GM19397 (cell line): ENCODE measurements around the gene CAST.
"Not testable (repeated sequence)": the region's sequence is repeated elsewhere in the genome, so short reads cannot be mapped to it uniquely, and the experiment has no call there.

Experiments
- ATAC-seq: cut with Tn5 transposase; IDR thresholded peaks from one replicate; pipeline ENCODE4 v1.9.1; 2021; ENCODE audit warnings: mild to moderate bottlenecking, moderate library complexity; ENCODE audit not compliant: unreplicated experiment

The CAST gene

GRCh38 chr5:96661855-96662724, at the start of gene CAST:
TSS of gene CAST (plus strand) at chr5:96662376. CDS start at chr5:96662423, 47 bp downstream.
- ATAC-seq: peak; percentile 58

DNA sequence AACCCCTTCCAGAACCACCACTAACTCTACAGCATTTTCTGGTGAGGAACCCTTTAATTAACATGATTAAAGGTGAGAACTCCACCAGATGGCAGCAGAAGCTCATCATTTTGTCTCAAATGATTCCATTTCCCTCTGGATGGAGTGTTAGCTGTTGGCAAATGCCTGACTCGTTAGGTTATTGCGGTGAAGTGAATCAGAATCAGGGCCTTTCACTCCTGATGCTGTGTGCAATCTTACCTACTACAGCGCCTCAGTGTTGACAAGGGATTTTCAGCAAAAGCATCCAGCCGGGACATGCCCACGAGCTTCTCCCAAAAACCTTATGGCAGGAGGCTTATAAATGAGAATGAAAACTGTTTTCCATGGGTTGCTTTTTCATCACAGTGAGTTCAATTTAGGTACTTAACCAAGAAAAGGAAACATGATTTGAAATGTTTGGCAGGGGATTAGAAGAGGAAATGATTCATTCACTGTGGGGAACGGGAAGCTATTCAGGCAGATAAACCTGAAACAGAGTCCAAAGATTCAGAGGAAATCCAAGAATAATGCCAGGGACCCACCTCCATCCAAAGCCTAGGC, 48.0 kb upstream of the CAST start:
- no peak for ATAC-seq

DNA sequence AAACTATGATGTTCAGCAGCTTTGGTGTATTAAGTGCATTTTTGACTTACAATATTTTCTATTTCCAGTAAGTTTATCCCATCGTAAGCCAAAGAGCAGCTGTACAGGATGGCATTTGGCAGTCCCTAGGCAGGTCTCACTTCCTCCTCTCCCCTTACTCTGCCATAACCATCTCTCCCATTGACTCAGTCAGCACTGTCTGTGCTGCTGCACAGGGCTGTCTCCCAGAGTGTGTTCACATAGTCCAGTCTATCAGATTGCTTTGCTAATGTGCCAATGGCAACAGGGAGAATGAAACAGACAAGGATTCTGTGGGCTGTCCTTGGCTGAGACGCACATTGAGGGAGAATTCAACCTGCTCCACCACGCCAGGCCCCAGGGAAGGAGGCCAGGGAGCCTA, 47.0 kb upstream of the CAST start:
- no peak for ATAC-seq

DNA sequence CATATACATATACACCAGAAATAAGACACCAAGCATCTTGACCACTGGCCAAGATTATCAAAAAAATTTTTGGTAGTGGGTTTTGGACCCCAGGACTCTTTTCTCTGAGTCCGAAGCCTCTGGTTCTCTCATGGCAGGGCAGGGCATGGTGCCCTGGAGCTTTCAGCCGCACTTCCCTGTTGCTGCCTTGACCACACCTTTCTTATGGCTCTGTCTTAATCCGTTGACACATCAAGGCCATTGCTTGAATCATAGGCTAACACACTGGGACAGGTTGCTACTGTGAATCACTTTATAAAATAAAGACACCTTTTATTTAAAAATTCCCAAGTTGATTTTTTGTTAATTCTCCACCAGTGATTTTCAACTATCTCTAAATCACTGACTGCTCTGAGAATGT, 45.4 kb upstream of the CAST start:
- ATAC-seq: no peak

GRCh38 chr5:96618311-96619016, 43.7 kb upstream of the CAST start:
- not testable (repeated sequence) for ATAC-seq

GRCh38 chr5:96619946-96620345, 42.2 kb upstream of the CAST start:
- no peak for ATAC-seq

DNA sequence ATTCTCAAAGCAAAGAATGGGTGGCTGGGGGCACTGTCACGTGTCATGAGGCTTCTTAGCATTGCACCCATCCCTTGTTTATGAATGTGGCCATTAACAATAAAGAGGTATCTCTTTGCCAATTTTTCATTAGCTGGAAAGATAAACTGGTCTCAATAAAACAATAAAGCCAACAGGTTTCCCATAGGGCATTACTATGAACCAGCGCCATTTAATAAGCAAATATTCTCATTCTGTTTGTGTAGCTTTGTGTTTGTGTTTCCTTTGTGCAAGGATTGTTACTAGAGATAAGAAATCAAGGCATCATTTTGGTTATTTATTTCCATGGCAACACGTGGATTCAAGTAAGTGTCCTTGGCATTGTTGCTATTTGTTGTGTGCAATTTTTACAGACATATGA, 37.6 kb upstream of the CAST start:
- no peak for ATAC-seq

- no peak for ATAC-seq
These were observed 36.8 kb upstream of the CAST start for GRCh38 chr5:96625365-96625764.

DNA sequence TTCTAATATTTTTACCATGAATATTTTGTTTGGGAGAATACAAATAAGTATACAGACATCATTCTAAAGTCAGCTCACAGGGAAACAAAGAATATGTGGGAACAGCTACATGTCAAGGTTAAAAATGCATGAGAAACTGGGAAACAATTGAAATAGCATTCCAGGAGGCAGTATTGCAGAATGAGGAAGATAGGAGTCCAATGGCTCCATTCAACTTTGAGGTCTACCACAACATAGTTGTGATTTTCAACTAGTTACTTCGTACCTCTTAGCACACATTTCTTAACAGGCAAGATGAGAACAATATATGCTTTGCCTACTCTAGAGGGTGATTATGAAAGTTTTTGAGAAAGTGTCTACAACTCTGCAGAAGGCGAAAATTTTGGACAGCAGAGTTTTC, 35.2 kb upstream of the CAST start:
- ATAC-seq: no peak

GRCh38 chr5:96627792-96628398, 34.3 kb upstream of the CAST start:
- ATAC-seq: no peak

- ATAC-seq: no peak
These were observed 33.8 kb upstream of the CAST start for GRCh38 chr5:96628406-96628805.

- no peak for ATAC-seq
These were observed 32.4 kb upstream of the CAST start for GRCh38 chr5:96629774-96630173.

DNA sequence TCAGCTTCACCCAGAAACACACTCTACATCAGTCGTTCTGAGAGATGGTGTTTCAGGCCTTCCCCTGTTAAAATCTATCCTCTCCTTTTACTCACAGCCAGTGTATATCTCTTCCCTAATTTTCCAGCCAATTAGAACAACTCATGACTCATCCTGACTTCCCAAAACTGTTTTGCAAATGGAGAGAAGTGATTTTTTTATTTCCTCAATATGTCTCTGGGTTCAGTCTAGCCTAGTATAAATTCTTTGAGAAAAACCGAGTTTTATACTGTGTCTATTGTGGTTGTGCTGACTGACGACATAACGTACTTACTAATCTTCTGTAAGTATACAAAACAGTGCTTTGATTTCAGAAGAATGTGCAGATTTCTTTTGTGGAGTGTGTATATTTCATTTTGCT, 28.4 kb upstream of the CAST start:
- no peak for ATAC-seq

DNA sequence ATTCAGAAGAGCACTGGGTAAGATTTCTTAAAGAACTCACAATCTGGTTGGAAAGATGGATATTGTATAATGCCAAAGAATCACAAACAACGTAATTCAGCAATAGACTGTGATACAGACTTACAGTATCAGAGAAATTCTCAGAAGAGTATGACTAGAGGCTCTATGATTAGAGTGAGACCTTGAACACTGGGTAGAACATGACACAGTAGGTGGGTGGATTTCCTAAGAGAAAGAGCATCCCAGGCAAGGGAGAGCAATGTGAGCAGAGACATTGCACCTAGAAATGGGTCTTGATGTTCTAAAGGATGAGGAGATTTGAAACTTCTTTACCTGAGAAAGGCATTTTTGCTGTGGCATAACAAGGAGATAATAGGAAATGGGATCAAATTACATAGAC, 27.3 kb upstream of the CAST start:
- no peak for ATAC-seq

- no peak for ATAC-seq
These were observed 26.1 kb upstream of the CAST start for GRCh38 chr5:96636046-96636445.

DNA sequence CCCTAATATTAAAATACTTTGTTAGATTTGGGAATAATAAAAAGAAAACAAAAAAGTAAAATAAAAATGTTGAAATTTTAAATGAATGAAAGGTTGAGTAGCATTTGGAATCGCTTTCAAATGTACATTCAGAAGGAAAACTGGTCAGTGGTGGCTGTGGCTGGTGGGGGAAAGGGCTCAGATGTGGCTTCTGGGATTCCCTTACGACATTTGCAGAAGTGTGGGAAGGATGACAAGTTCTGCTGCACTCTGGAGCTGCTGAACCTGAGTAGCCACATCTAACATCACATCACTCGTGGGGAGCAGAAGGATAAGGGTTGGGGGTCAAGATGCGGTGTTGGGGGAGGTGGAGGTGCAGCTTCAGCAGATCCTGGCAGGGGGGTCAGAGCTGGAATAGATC, 25.6 kb upstream of the CAST start:
- no peak for ATAC-seq

GRCh38 chr5:96637196-96637595, 25.0 kb upstream of the CAST start:
- ATAC-seq: no peak

GRCh38 chr5:96638561-96638960, 23.6 kb upstream of the CAST start:
- no peak for ATAC-seq

DNA sequence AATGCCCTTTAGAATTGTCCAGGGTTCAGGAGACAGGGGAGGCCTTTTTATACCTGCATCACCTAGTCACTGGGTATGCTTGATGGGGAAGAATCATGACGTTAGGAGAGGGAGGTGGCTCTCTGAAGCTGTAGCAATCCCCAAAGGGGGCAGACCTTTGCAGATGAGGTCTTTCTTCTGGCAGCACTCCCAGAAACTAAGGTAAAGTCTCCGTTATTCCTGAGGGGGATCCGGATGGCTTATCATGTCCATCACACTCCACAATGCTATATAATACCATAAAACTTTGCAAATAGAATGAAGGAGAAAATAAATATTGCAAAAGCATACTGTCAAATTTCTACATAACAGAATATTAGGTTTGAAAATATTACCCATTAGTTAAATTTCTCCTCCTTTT, 21.5 kb upstream of the CAST start:
- no peak for ATAC-seq

DNA sequence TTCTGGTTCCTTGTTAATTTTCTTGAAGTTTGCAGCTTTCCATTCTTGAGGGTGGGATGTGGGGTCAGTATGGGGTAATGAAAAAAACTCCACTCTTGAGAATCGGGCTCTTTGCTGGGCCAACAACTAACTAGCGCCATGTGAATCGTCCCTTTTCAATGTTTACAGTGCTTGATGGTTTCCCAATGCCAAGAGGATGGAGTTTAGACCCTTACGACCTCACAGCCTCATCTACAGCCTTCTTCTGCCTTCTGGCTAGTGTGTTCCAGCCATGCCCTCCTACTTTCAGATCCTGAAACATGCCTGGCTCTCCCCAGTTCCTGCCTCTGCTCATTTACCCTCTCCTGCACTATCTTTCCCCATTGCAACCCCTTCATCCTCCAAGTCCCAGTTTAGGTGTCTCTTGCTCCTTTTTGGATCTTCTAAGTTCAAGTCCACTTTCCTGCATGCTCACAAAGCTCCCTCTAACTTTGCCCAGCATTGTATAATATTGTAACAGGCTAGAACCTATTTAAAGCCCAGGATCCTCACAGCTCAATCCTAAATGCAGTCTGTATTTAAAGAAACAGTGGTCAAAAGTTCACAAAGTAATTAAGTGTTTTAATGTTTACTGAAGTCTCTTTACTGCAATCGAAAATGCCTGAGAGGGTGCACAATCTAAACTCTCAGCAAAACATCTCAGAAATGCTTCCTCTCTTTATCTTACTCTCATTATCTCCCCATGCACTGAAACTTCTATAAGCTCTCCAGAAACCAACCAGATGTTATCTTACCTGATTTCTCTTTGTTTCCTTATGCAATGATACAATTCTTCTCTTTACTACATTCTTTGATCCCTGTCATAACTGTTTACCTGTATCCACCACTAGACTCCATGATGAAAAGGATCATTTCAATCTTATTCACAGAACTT, 20.6 kb upstream of the CAST start:
- no peak for ATAC-seq

- no peak for ATAC-seq
These were observed 19.9 kb upstream of the CAST start for GRCh38 chr5:96642281-96642640.
